SIG-M5 treated with dmso at 0.1 percent for 504 hours (cell line): ENCODE results near the gene NEBL.

Experiments used
- DNase-seq: peaks from one replicate; lab custom pipeline; 2025; ENCODE audit not compliant: unreplicated experiment; lab: John Stamatoyannopoulos, UW

NEBL gene

GRCh38 chr10:20785174-20785573, 111.9 kb downstream of the NEBL start:
- no peak for DNase-seq

GRCh38 chr10:20778008-20778757, 118.9 kb downstream of the NEBL start:
- DNase-seq = no peak

- no peak for DNase-seq
Observed at GRCh38 chr10:20776384-20777118, 120.6 kb downstream of the NEBL start.

GRCh38 chr10:20771051-20771450, 126.1 kb downstream of the NEBL start:
- no peak for DNase-seq

GRCh38 chr10:20769481-20769880, 127.6 kb downstream of the NEBL start:
- no peak for DNase-seq

- DNase-seq = no peak
Observed at GRCh38 chr10:20768843-20769242, 128.3 kb downstream of the NEBL start.

- DNase-seq = no peak
Observed at GRCh38 chr10:20767028-20767427, 130.1 kb downstream of the NEBL start.

GRCh38 chr10:20765066-20765465, 132.0 kb downstream of the NEBL start:
- no peak for DNase-seq

GRCh38 chr10:20760460-20760859, 136.7 kb downstream of the NEBL start:
- no peak for DNase-seq

- DNase-seq = no peak
Observed at GRCh38 chr10:20748551-20748950, 148.6 kb downstream of the NEBL start.

- no peak for DNase-seq
Observed at GRCh38 chr10:20747782-20748181, 149.3 kb downstream of the NEBL start.

GRCh38 chr10:20746856-20747255, 150.3 kb downstream of the NEBL start:
- DNase-seq = no peak

- no peak for DNase-seq
Observed at GRCh38 chr10:20745556-20746375, 151.3 kb downstream of the NEBL start.

- no peak for DNase-seq
Observed at GRCh38 chr10:20744821-20745220, 152.3 kb downstream of the NEBL start.

GRCh38 chr10:20743942-20744341, 153.2 kb downstream of the NEBL start:
- DNase-seq = no peak

GRCh38 chr10:20742737-20743541, 154.2 kb downstream of the NEBL start:
- no peak for DNase-seq

- no peak for DNase-seq
Observed at GRCh38 chr10:20740120-20740519, 157.0 kb downstream of the NEBL start.

- DNase-seq = no peak
Observed at GRCh38 chr10:20737107-20737506, 160.0 kb downstream of the NEBL start.
